ENCODE results near the gene TBC1D5. TPM values are rescaled to one million over a fixed set of nuclear protein-coding genes. Genes with fewer than 3 reads are reported as not detected.

TBC1D5 gene
- total RNA-seq, 1 experiment from 2014 or later: 33.9 TPM

DNA sequence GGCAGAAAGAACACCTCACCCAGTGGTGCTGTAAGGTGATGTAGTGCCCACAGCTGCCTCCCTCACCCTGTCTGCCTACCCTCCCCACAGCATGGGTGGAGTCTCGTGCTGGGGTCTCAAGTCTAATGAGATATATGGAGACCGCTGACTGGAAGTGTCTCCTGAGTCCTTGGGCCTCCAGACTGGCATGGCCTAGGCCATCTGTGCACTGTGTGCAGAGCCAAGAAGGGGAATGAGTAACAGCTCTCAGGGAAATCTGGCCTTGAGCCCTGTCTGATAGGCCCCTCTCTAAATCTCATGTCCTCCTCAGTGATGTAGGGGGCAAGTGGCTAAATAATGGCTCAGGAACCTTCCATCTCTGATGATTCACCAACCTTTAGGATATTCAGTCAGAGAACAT, 580.3 kb downstream of the TBC1D5 start:
- Histone ChIP-seq H3K27me3 (ENCODE audit: insufficient read depth, low read length) (no peaks in the 10 kb centered on the region), H3K9me3 (ENCODE audit: control insufficient read depth in 1 of 2, insufficient read depth in 1 of 2, low read depth in 1 of 2, low read length in 2 of 2) (no peaks in the 10 kb centered on the region), H3K36me3 (ENCODE audit: control insufficient read depth in 1 of 2, insufficient read depth in 2 of 2, low read length in 2 of 2) (0 out of 4 replicates have a peak, but pooled peaks cover 0 to 4% of the 10 kb centered on the region in 2 experiments), H2AFZ (ENCODE audit: low read depth, low read length, poor library complexity, severe bottlenecking) (no peak overlapping the region), H3K79me2 (ENCODE audit: insufficient read depth, low read length) (no peaks in the 10 kb centered on the region), H4K20me1 (ENCODE audit: insufficient read depth) (no peaks in the 10 kb centered on the region), H3K4me2 (ENCODE audit: low read length) (no peak overlapping the region), H3K4me1 (ENCODE audit: control insufficient read depth in 1 of 2, insufficient read depth in 2 of 2, low read length in 2 of 2) (no peaks in the 10 kb centered on the region), H3K9ac (ENCODE audit: low read length) (no peak overlapping the region), H3K27ac (ENCODE audit: low read depth, low read length) (no peak overlapping the region), H3K9me2 (ENCODE audit: insufficient read depth) (no peaks in the 10 kb centered on the region), H3K4me3 (replicated peaks in 1 of 2; ENCODE audit: low read depth in 1 of 2, low read length in 2 of 2) (no peak overlapping the region)
- ChIA-PET RAD21 (ENCODE audit: low non-redundant PET in 1 of 2, low total read pairs in 2 of 2, uncharacterized antibody in 2 of 2, unreplicated experiment in 2 of 2) (no interaction called here), CTCF (no interaction called here), POLR2A (no interaction called here)
- DNase-seq (ENCODE audit: low read depth, low spot score) (no peak), ATAC-seq (no peak)
- TF ChIP-seq SP1 (IDR thresholded peaks at IDR 0.05; ENCODE audit: low read depth) (no peak), TCF7L2 (IDR thresholded peaks at IDR 0.05; ENCODE audit: borderline replicate concordance, extremely low read depth, insufficient read depth, insufficient read length) (no peak), CBX3 (IDR thresholded peaks at IDR 0.05; ENCODE audit: low read depth) (no peak), YY1 (IDR thresholded peaks at IDR 0.05; ENCODE audit: extremely low read depth, insufficient replicate concordance, low read depth, low read length) (no peak), JUND (IDR thresholded peaks at IDR 0.05) (no peak), ELF1 (IDR thresholded peaks at IDR 0.05; ENCODE audit: borderline replicate concordance, low read depth) (no peak), ZFX (IDR thresholded peaks at IDR 0.05) (no peak), CEBPB (IDR thresholded peaks at IDR 0.05; ENCODE audit: low read depth) (no peak), POLR2A (IDR thresholded peaks at IDR 0.05; ENCODE audit: borderline replicate concordance, extremely low read depth, insufficient read depth, insufficient read length) (no peak), RAD21 (IDR thresholded peaks at IDR 0.05; ENCODE audit: low read depth) (no peak)
- TF ChIP-seq, protein P1, sequence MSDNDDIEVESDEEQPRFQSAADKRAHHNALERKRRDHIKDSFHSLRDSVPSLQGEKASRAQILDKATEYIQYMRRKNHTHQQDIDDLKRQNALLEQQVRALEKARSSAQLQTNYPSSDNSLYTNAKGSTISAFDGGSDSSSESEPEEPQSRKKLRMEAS (IDR thresholded peaks at IDR 0.05): no peak
- TF ChIP-seq, protein P2, sequence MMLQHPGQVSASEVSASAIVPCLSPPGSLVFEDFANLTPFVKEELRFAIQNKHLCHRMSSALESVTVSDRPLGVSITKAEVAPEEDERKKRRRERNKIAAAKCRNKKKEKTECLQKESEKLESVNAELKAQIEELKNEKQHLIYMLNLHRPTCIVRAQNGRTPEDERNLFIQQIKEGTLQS (IDR thresholded peaks at IDR 0.05): no peak
- intact Hi-C loops (cut with micrococcal nuclease): no loop called here
- no TSS peak for BruUV-seq (replicated peaks)

DNA sequence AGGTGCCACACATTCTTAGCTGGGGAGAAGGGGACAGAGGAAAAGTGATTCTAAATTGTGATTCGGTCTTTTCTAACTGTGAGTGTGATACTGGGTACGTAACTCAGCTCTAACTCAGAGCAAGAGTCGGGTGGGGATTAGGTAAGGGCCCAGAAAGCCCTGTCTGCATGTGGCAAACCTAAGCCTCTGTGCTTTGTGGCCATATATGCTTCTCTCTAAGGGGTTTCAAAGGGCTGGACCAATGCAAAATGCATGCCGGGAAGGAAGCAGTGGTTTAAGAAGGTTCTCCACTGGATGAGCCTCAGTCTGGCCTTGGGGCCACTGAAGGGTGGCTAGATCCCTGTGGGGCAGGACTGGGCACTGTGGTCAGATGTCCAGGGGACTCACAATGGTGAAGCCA, 581.8 kb downstream of the TBC1D5 start:
- no peak overlapping the region for H2AFZ ChIP-seq (ENCODE audit: low read depth, low read length, poor library complexity, severe bottlenecking)
- intact Hi-C loops (cut with micrococcal nuclease): no loop called here

More for the DNA sequence above, 581.8 kb downstream of the TBC1D5 start:
- H3K36me3 ChIP-seq (ENCODE audit: control insufficient read depth in 1 of 2, insufficient read depth in 2 of 2, low read length in 2 of 2): no peaks in the 10 kb centered on the region
- POLR2A ChIA-PET: no interaction called here
- DNase-seq (ENCODE audit: low read depth, low spot score) (no peak), ATAC-seq (no peak)
- no peaks in the 10 kb centered on the region for H3K4me1 ChIP-seq (ENCODE audit: control insufficient read depth in 1 of 2, insufficient read depth in 2 of 2, low read length in 2 of 2)
- no peaks in the 10 kb centered on the region for H3K9me3 ChIP-seq (ENCODE audit: control insufficient read depth in 1 of 2, insufficient read depth in 1 of 2, low read depth in 1 of 2, low read length in 2 of 2)
- H3K9me2 ChIP-seq (ENCODE audit: insufficient read depth): no peaks in the 10 kb centered on the region
- BruUV-seq (replicated peaks): no TSS peak
- H3K4me2 ChIP-seq (ENCODE audit: low read length): no peak overlapping the region
- no peak overlapping the region for H3K9ac ChIP-seq (ENCODE audit: low read length)
- no peaks in the 10 kb centered on the region for H3K27me3 ChIP-seq (ENCODE audit: insufficient read depth, low read length)
- TF ChIP-seq JUND (IDR thresholded peaks at IDR 0.05) (no peak), CBX3 (IDR thresholded peaks at IDR 0.05; ENCODE audit: low read depth) (no peak), EZH2 (IDR thresholded peaks at IDR 0.05) (no peak), YY1 (IDR thresholded peaks at IDR 0.05; ENCODE audit: extremely low read depth, insufficient replicate concordance, low read depth, low read length) (no peak), EZH2phosphoT487 (IDR thresholded peaks at IDR 0.05; ENCODE audit: borderline replicate concordance) (no peak), SP1 (IDR thresholded peaks at IDR 0.05; ENCODE audit: low read depth) (no peak), EGR1 (IDR thresholded peaks at IDR 0.05; ENCODE audit: low read depth) (no peak), POLR2AphosphoS5 (IDR thresholded peaks at IDR 0.05; ENCODE audit: low read depth, low read length) (no peak), TCF7L2 (IDR thresholded peaks at IDR 0.05; ENCODE audit: borderline replicate concordance, extremely low read depth, insufficient read depth, insufficient read length) (no peak), ZFX (IDR thresholded peaks at IDR 0.05) (no peak)
- TF ChIP-seq, protein P2 (IDR thresholded peaks at IDR 0.05): no peak
- TF ChIP-seq, protein P3, sequence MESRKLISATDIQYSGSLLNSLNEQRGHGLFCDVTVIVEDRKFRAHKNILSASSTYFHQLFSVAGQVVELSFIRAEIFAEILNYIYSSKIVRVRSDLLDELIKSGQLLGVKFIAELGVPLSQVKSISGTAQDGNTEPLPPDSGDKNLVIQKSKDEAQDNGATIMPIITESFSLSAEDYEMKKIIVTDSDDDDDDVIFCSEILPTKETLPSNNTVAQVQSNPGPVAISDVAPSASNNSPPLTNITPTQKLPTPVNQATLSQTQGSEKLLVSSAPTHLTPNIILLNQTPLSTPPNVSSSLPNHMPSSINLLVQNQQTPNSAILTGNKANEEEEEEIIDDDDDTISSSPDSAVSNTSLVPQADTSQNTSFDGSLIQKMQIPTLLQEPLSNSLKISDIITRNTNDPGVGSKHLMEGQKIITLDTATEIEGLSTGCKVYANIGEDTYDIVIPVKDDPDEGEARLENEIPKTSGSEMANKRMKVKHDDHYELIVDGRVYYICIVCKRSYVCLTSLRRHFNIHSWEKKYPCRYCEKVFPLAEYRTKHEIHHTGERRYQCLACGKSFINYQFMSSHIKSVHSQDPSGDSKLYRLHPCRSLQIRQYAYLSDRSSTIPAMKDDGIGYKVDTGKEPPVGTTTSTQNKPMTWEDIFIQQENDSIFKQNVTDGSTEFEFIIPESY (IDR thresholded peaks at IDR 0.05; ENCODE audit: extremely low read depth, insufficient replicate concordance, low read length): no peak
- H3K4me3 ChIP-seq (replicated peaks in 1 of 2; ENCODE audit: low read depth in 1 of 2, low read length in 2 of 2): no peak overlapping the region
- no peak overlapping the region for H3K27ac ChIP-seq (ENCODE audit: low read depth, low read length)
- RAD21 ChIA-PET (ENCODE audit: low non-redundant PET in 1 of 2, low total read pairs in 2 of 2, uncharacterized antibody in 2 of 2, unreplicated experiment in 2 of 2): no interaction called here
- CTCF ChIA-PET: no interaction called here
- H4K20me1 ChIP-seq (ENCODE audit: insufficient read depth): no peaks in the 10 kb centered on the region
- no peaks in the 10 kb centered on the region for H3K79me2 ChIP-seq (ENCODE audit: insufficient read depth, low read length)

All from HCT116 (cell line).